Stomach (tissue), 9 donors: Measurements from ENCODE around the gene MRC2. TPM values are rescaled to one million over a fixed set of nuclear protein-coding genes. Genes with fewer than 3 reads are reported as not detected.

Experiments used
- DNase-seq, 2 donors: peaks; one replicate each; pipeline versions ENCODE4 v3.0.0 to v3.0.0-alpha.2; 2013 to 2019
- H3K27ac ChIP-seq, 5 donors: fragments of 200-600 bp in 4 of 5; sonication (generic) in 4 of 5; one replicate each; pipeline ENCODE4 v1.5.1; 2013 to 2019; ENCODE audit warnings: mild to moderate bottlenecking in 1 of 5, moderate library complexity in 1 of 5
- H3K27me3 ChIP-seq, 3 donors: fragments of 200-600 bp; sonication (generic); one replicate each; pipeline ENCODE4 v1.5.1; 2017 to 2019; ENCODE audit warnings: mixed run types in 1 of 3
- H3K36me3 ChIP-seq, 4 donors: fragments of 200-600 bp; sonication (generic); 1 replicate in 3 of 4; 2 replicates in 1 of 4; pipeline ENCODE4 v1.5.1; 2016 to 2019
- H3K4me1 ChIP-seq, 4 donors: fragments of 200-600 bp; sonication (generic); one replicate each; pipeline ENCODE4 v1.5.1; 2016 to 2019
- H3K4me3 ChIP-seq, 4 donors: fragments of 200-600 bp; sonication (generic) in 3 of 4; one replicate each; pipeline ENCODE4 v1.5.1; 2016 to 2019; ENCODE audit warnings: mild to moderate bottlenecking in 1 of 4
- H3K9me3 ChIP-seq, 4 donors: fragments of 200-600 bp; sonication (generic); one replicate each; pipeline ENCODE4 v1.5.1; 2016 to 2019
- EP300 ChIP-seq: sonication (generic); formaldehyde crosslinking; IDR thresholded peaks from one replicate; pipeline ENCODE4 v1.6.1; 2017; ENCODE audit warnings: antibody characterized with exemption
- POLR2A ChIP-seq, 4 donors: fragments of 450-650 bp; IDR thresholded peaks; one replicate each; pipeline ENCODE4 v1.6.1; 2016; ENCODE audit warnings: antibody characterized with exemption in 4 of 4, control low read depth in 2 of 4, mild to moderate bottlenecking in 1 of 4, moderate library complexity in 1 of 4
- POLR2AphosphoS5 ChIP-seq, 3 donors: sonication (generic); formaldehyde crosslinking; IDR thresholded peaks; one replicate each; pipeline ENCODE4 v1.6.1; 2016; ENCODE audit warnings: antibody characterized with exemption in 3 of 3
- WGBS, 5 donors: extraction: QIAGEN DNeasy Blood & Tissue Kit in 3 of 5; methylation state at CpG; one replicate each; pipeline versions ENCODE4 v1.1.5 to v1.1.7; 2013 to 2018; 5-methylcytosine and 5-hydroxymethylcytosine counted together
- intact Hi-C: fragments of 100-400 bp; cut with DNase I; formaldehyde crosslinking; loops from one replicate; pipeline ENCODE4 v1.15.1; 2023; ENCODE audit warnings: low total_unique reads
- polyA plus RNA-seq, 3 donors: library from polyadenylated mRNA; stranded (reverse); fragments of 200-250 nt; gene quantifications; one replicate each; pipeline ENCODE4 v1.2.3, GENCODE V29; 2013
- total RNA-seq, 5 donors: library from RNA; depleted of rRNA; stranded (reverse); fragments of >200 nt; gene quantifications; one replicate each; pipeline versions ENCODE4 v1.1.0 to v1.2.3, GENCODE V29; 2014 to 2016
- TF ChIP-seq, protein P1 (sequence below), 7 experiments: fragments of 450-650 bp in 4 of 7; fragments of 200-600 bp in 3 of 7; sonication (generic) in 3 of 7; IDR thresholded peaks; one replicate each; pipeline ENCODE4 v1.5.1; 2016 to 2019; ENCODE audit warnings: antibody characterized with exemption in 7 of 7, control low read depth in 2 of 7, mild to moderate bottlenecking in 1 of 7
- donor health status: healthy with polysubstance abuse.
- donor health status: Bipolar disorder and iron deficiency.
- donor health status: healthy.

Gene MRC2
- total and polyA plus RNA-seq, 8 donors, result 4.7 to 107 (median 13.8) TPM

DNA sequence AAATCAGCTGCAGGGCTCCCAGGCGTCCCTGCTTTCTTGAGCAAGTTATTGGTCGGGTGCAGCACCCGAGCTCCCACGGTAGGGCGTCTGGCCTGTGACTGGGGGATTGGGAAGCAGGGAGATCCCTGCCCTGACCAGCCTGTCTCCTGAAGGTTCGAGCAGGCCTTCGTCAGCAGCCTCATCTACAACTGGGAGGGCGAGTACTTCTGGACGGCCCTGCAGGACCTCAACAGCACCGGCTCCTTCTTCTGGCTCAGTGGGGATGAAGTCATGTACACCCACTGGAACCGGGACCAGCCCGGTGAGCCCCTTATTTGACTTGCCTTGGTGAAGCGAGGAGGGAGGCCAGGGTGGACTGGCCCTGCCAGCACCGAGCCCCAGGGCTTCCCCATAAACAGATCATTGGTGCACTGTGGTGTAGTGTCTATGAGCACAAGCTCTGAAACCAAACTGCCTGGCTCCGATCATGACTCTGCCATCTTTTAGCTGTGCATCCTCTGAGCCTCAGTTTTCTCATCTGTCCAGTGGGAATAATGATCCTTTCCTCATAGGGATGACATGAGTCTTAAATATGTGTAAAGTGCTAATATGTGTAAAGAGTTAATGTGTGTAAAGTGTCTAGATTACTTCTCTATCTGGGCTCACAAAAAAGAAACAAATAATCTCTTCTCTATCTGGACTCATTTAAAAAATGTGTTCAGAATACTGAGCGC, 48.9 kb downstream of the MRC2 start:
- Histone ChIP-seq H3K4me3 (no peak overlapping the region), H3K27me3 (no peaks in the 10 kb centered on the region), H3K4me1 (peaks cover 0 to 20% (median 9%) of the 10 kb centered on the region in 4 donors), H3K36me3 (peaks cover 0 to 26% (median 14%) of the 10 kb centered on the region in 4 donors), H3K27ac (no peak overlapping the region), H3K9me3 (no peaks in the 10 kb centered on the region)
- TF ChIP-seq POLR2A (IDR thresholded peaks at IDR 0.05) (no peak), POLR2AphosphoS5 (IDR thresholded peaks at IDR 0.05) (no peak), EP300 (no peak)
- TF ChIP-seq, protein P1, sequence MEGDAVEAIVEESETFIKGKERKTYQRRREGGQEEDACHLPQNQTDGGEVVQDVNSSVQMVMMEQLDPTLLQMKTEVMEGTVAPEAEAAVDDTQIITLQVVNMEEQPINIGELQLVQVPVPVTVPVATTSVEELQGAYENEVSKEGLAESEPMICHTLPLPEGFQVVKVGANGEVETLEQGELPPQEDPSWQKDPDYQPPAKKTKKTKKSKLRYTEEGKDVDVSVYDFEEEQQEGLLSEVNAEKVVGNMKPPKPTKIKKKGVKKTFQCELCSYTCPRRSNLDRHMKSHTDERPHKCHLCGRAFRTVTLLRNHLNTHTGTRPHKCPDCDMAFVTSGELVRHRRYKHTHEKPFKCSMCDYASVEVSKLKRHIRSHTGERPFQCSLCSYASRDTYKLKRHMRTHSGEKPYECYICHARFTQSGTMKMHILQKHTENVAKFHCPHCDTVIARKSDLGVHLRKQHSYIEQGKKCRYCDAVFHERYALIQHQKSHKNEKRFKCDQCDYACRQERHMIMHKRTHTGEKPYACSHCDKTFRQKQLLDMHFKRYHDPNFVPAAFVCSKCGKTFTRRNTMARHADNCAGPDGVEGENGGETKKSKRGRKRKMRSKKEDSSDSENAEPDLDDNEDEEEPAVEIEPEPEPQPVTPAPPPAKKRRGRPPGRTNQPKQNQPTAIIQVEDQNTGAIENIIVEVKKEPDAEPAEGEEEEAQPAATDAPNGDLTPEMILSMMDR (IDR thresholded peaks at IDR 0.05), result no peak
- DNase-seq, result no peak
- intact Hi-C loops, result no loop called here
- WGBS, 5 donors, result 89 to 96% (median 90%) methylated on average over 14 to 16 of the region's 16 CpGs

DNA sequence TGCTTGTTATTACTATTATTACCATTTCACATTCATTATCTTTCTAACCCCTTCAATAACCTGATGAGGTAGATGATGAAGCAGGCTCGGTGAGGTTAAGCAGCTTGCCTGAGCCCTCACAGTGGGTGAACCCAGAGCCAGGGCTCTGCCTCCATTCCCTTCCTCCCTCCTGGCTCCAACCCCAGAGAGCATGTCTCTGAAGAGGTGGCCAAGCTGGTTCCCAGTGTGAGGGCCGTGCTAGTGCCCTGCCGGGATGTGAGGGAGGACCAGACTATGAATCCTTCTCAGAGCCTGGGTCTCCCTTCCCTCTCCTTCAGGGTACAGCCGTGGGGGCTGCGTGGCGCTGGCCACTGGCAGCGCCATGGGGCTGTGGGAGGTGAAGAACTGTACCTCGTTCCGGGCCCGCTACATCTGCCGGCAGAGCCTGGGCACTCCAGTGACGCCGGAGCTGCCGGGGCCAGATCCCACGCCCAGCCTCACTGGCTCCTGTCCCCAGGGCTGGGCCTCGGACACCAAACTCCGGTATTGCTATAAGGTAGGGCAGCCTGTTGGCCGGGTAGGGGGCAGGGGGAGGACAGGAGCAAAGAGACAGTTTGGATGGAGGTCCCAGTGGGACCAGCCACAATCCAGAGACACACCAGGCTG, 49.6 kb downstream of the MRC2 start:
- intact Hi-C loops, result no loop called here
- 64 to 95% (median 92%) methylated on average over 4 to 18 of the region's 18 CpGs for WGBS, 5 donors
- no peak for TF ChIP-seq POLR2A (IDR thresholded peaks at IDR 0.05)
- TF ChIP-seq EP300, result no peak
- TF ChIP-seq, protein P1 (IDR thresholded peaks at IDR 0.05), result no peak
- TF ChIP-seq POLR2AphosphoS5 (IDR thresholded peaks at IDR 0.05), result no peak
- Histone ChIP-seq H3K9me3 (no peaks in the 10 kb centered on the region), H3K4me1 (peaks cover 0 to 13% (median 6%) of the 10 kb centered on the region in 4 donors), H3K27me3 (no peaks in the 10 kb centered on the region), H3K4me3 (no peak overlapping the region), H3K36me3 (peaks cover 0 to 28% (median 20%) of the 10 kb centered on the region in 4 donors), H3K27ac (no peak overlapping the region)
- DNase-seq, result no peak

DNA sequence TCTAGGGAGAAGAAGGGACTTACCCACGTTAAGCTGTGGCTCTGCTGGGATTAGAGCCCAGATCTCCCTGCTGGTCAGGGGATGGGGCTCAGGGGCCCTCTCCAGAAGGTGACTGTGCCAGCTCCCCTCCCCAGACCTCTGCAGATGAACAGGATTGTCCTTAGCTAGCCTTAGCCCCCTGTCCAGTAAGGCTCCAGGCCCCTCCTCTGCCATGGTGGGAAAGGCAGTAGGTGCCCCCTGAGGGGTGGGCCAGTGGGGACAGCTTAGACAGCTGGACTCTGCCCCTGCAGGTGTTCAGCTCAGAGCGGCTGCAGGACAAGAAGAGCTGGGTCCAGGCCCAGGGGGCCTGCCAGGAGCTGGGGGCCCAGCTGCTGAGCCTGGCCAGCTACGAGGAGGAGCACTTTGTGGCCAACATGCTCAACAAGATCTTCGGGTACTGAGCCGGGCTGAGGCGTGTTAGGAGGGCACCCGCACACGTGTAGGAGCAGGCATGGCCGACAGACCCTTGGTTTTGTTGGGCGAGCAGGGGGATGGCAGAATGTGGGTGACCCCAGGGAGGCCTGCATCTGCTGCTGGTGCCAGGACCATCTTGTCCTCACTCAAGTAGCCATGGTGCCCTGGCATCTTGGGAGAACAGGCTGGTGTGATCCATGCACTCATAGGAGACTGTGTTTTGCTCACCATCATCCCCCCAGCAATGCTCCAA, 50.9 kb downstream of the MRC2 start:
- 90 to 98% (median 92%) methylated on average over 10 of the region's 10 CpGs for WGBS, 5 donors
- intact Hi-C loops, result no loop called here
- TF ChIP-seq POLR2AphosphoS5 (IDR thresholded peaks at IDR 0.05) (no peak), POLR2A (IDR thresholded peaks at IDR 0.05) (no peak), EP300 (no peak)
- TF ChIP-seq, protein P1 (IDR thresholded peaks at IDR 0.05), result no peak
- no peaks in the 10 kb centered on the region for H3K9me3 ChIP-seq
- H3K4me1 ChIP-seq, result peaks cover 0 to 10% (median 4%) of the 10 kb centered on the region in 4 donors
- DNase-seq, result no peak
- H3K27ac ChIP-seq, result no peak overlapping the region
- H3K4me3 ChIP-seq, result no peak overlapping the region
- H3K36me3 ChIP-seq, result peaks cover 0 to 32% (median 23%) of the 10 kb centered on the region in 4 donors
- H3K27me3 ChIP-seq, result no peaks in the 10 kb centered on the region

DNA sequence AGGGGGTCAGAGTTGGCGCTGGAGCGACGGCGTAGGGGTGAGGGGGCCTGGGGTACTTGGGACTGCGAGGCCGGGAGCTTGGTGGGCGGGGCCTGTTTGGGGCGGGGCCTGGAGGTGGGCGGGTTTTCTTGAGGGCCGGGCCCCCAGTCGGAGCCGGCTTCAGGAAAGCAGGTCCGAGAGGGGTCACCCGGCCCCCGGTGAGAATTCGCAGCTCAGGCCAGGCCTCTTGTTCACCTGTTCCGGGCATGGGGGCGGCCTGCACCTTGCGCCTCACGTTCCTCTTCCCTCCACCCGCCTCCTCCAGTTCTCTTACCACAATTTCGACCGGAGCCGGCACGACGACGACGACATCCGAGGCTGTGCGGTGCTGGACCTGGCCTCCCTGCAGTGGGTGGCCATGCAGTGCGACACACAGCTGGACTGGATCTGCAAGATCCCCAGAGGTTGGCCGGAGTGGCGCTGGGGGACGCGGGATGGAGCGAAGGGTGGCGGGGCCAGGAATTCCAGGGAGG, 52.5 kb downstream of the MRC2 start:
- H3K4me1 ChIP-seq, result peaks cover 0 to 6% (median 2%) of the 10 kb centered on the region in 4 donors
- no peaks in the 10 kb centered on the region for H3K9me3 ChIP-seq
- intact Hi-C loops, result no loop called here
- peaks cover 0 to 41% (median 23%) of the 10 kb centered on the region in 4 donors for H3K36me3 ChIP-seq
- 81 to 88% (median 85%) methylated on average over 33 to 37 of the region's 37 CpGs for WGBS, 5 donors
- no peak overlapping the region for H3K4me3 ChIP-seq
- TF ChIP-seq POLR2AphosphoS5 (IDR thresholded peaks at IDR 0.05) (no peak), POLR2A (IDR thresholded peaks at IDR 0.05) (no peak), EP300 (no peak)
- TF ChIP-seq, protein P1 (IDR thresholded peaks at IDR 0.05), result no peak
- no peaks in the 10 kb centered on the region for H3K27me3 ChIP-seq
- H3K27ac ChIP-seq, result no peak overlapping the region
- DNase-seq, result no peak
